Stimulated activated CD4-positive, alpha-beta T cell treated with anti-CD3 and anti-CD28 coated beads, Interleukin-15, amount 100 ng/mL, for 48 hours (primary cell): ENCODE measurements around the gene GALNT13.

Source experiments
- DNase-seq, 2 donors: peaks; one replicate each; pipeline ENCODE4 v3.0.0-alpha.2; 2020; ENCODE audit warnings: low read depth in 2 of 2

The GALNT13 gene

GRCh38 chr2:154223726-154224125 lies 352.0 kb downstream of the GALNT13 start:
- no peak for DNase-seq

GRCh38 chr2:154226931-154227330 lies 355.2 kb downstream of the GALNT13 start:
- no peak for DNase-seq

GRCh38 chr2:154228566-154229280 lies 357.0 kb downstream of the GALNT13 start:
- no peak for DNase-seq

GRCh38 chr2:154229966-154230365 lies 358.2 kb downstream of the GALNT13 start:
- DNase-seq = no peak

GRCh38 chr2:154231021-154231420 lies 359.3 kb downstream of the GALNT13 start:
- no peak for DNase-seq

- no peak for DNase-seq
Measured at GRCh38 chr2:154233231-154233630, 361.5 kb downstream of the GALNT13 start.

GRCh38 chr2:154238252-154238651 lies 366.5 kb downstream of the GALNT13 start:
- no peak for DNase-seq

- no peak for DNase-seq
Measured at GRCh38 chr2:154240316-154240715, 368.6 kb downstream of the GALNT13 start.

GRCh38 chr2:154240921-154241379 lies 369.2 kb downstream of the GALNT13 start:
- no peak for DNase-seq

GRCh38 chr2:154242687-154243086 lies 371.0 kb downstream of the GALNT13 start:
- DNase-seq = no peak

- DNase-seq = no peak
Measured at GRCh38 chr2:154243685-154244084, 372.0 kb downstream of the GALNT13 start.

GRCh38 chr2:154244932-154245331 lies 373.2 kb downstream of the GALNT13 start:
- no peak for DNase-seq

- DNase-seq = no peak
Measured at GRCh38 chr2:154247503-154247902, 375.8 kb downstream of the GALNT13 start.

- DNase-seq = no peak
Measured at GRCh38 chr2:154256136-154256535, 384.4 kb downstream of the GALNT13 start.

GRCh38 chr2:154259030-154259429 lies 387.3 kb downstream of the GALNT13 start:
- no peak for DNase-seq

- no peak for DNase-seq
Measured at GRCh38 chr2:154261473-154262027, 389.8 kb downstream of the GALNT13 start.

GRCh38 chr2:154263206-154263605 lies 391.5 kb downstream of the GALNT13 start:
- no peak for DNase-seq

- no peak for DNase-seq
Measured at GRCh38 chr2:154264024-154264423, 392.3 kb downstream of the GALNT13 start.

- no peak for DNase-seq
Measured at GRCh38 chr2:154267983-154268382, 396.3 kb downstream of the GALNT13 start.

GRCh38 chr2:154280543-154280942 lies 408.8 kb downstream of the GALNT13 start:
- no peak for DNase-seq

- no peak for DNase-seq
Measured at GRCh38 chr2:154289870-154290269, 418.1 kb downstream of the GALNT13 start.

GRCh38 chr2:154291511-154291910 lies 419.8 kb downstream of the GALNT13 start:
- DNase-seq = no peak

GRCh38 chr2:154291927-154292326 lies 420.2 kb downstream of the GALNT13 start:
- no peak for DNase-seq

GRCh38 chr2:154293864-154294263 lies 422.1 kb downstream of the GALNT13 start:
- no peak for DNase-seq
